IPS-11a (cell line): Measurements from ENCODE around the gene SMAD6.

Experiments used
- H3K4me3 ChIP-seq: one replicate; pipeline ENCODE4 v1.5.1; 2013; ENCODE audit warnings: low read depth, low read length, control low read depth

SMAD6 gene

DNA sequence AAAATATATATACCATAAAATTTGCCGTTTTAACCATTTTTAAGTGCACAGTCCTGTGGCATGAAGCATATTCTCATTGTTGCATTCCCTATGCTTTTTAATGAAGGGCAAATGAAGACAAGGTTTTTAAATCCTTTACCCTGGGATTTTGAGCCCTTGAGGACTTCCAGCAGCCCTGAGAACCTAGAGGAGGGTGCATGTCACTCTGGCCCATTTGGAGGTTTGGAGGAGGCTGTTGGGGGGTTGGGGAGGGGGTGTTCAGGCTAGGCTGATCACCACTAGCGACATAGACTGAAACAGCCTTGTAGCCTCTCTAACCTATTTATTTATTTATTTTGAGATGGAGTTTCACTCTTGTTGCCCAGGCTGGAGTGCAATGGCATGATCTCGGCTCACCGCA, 86.0 kb downstream of the SMAD6 start:
- no peak overlapping the region for H3K4me3 ChIP-seq

GRCh38 chr15:66789029-66790025, 87.3 kb downstream of the SMAD6 start:
- no peak overlapping the region for H3K4me3 ChIP-seq

DNA sequence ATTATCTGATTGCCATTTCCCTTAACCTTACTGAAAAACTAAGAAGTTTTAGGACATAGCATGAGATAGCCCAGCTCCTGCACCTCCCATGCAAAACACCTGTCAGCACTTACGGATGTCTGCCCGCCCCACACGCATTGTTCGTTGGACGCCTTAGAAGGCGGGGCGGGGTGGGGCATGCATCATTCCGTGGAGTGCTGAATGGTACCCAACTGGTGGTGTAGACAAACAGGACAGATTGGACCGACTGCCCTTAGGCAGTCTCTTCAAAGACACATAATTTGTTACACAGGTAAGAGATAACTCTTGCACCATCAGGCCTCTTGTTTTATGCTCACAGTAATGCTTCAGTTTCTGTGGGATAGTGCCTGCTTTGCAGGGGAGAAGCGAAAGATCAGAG, 93.8 kb downstream of the SMAD6 start:
- no peak overlapping the region for H3K4me3 ChIP-seq

DNA sequence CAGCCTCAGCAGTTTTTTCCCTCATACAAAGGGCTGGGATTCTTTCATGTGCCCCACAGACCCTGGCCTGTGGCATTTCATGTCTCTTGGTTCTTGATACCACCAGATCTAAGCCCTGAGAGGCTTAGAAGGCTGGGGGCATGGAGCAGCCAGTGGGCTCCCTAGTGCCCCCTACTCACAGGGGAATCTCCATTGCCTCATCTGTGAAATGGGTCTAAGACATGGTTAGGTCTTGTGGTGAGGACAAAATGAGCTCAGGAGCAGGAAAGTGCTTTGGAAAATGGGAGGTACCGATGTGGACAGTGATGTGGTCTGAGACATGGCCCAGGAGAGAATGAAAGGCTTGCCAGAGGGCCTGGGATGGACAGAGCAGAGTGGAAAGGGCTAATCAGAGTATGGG, 94.3 kb downstream of the SMAD6 start:
- no peak overlapping the region for H3K4me3 ChIP-seq

GRCh38 chr15:66797921-66798320, 95.9 kb downstream of the SMAD6 start:
- H3K4me3 ChIP-seq, result no peak overlapping the region

DNA sequence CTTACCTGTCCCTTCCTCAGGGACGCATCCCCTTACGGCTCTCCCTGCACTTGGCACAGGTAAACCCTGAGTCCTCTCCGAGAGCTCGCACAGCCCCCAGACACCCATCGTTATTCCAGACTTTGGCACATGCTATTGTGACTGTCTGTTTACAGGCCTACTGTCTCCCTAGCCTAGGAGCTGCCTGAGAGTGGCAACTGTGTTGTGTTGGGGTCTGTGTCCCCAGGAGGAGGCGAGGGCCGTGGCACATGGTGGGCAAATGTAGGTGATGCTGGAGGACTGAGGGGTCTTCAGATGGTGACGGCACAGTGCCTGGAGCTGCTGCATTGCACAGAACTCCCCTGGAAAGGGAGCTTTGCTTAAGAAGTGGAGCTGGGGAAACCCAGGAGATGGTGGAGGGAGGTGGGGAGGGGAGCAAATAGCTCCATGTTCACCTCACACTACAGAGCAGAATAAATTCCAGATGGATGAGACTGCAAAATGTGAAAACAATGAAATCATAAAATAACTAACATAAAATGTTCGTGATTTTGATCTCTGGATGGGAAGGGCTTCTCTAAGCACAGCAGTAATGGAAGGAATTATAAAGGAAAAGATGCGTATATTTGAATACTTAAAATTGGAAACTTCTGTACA, 96.5 kb downstream of the SMAD6 start:
- H3K4me3 ChIP-seq, result no peak overlapping the region

DNA sequence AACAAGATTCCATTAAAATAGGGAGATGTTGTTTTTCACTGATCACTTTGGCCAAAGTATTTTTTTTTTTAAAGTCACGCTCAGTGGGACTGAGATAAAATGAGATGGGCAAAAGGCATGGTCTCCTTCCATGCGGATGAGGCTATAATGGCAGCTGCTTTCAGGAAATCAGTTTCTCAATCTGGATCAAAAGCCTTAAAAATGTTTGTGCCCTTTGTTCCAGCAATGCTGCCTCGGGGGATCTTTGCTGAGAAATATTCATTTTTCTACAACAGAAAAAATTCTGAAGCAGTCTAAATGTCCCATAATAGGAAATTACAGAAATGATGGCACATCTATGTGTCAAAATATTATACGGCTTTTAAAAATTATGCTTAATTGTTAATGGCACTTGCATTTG, 97.2 kb downstream of the SMAD6 start:
- H3K4me3 ChIP-seq, result no peak overlapping the region

- no peak overlapping the region for H3K4me3 ChIP-seq
Measured at GRCh38 chr15:66800584-66801235, 98.7 kb downstream of the SMAD6 start.

DNA sequence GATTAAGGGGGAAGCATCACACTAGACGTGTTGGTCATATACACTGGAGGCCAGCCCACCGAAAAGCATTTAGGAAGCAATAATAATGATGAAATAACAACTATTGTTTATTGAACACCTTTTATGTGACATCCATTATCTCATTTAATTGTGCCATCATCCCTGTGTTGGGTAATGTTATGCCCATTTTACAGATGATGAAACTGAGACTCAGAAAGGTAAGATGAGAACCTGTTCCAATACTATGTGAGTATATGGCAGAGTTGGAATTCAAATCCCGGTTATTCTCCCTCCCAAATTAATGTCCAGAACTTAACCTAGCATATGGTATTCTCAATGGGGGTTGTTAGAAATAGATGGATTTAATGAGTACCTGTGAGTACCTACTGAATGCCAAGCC, 99.2 kb downstream of the SMAD6 start:
- no peak overlapping the region for H3K4me3 ChIP-seq

- no peak overlapping the region for H3K4me3 ChIP-seq
Measured at GRCh38 chr15:66802025-66803001, 100.3 kb downstream of the SMAD6 start.

GRCh38 chr15:66803182-66803729, 101.2 kb downstream of the SMAD6 start:
- H3K4me3 ChIP-seq, result no peak overlapping the region

- H3K4me3 ChIP-seq, result no peak overlapping the region
Measured at GRCh38 chr15:66803749-66804148, 101.7 kb downstream of the SMAD6 start.

DNA sequence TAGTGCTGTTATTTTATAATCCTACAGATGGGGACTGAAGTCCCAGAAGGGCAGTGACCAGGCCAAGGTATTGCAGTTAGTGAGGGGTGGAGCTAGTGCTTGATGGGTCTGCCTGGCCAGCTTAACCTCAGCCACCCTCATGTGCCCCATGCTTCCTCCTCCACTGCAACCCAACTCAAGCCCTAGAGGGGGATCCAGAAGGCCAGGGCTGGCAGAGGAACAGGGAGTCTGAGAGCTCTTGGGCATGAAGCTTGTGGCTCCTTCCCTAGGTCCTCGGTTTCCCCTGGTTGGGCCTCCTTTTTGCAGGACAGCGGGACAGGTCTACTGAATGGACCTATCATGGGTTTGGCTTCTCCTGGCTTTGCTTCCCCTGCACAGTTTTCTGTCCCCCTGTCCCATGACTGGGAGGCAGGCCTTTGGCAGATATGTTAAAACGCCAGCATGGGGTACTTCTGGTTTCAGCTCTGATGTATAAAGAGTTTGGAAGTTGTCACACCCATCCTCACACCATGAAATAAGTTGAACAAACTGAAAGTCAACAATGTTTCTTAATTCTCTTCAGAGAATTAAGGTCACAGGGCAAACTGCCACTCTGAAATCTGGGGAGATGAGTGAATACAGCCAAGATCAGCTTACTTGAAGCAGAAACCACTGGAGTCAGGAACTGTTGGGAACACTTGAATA, 103.3 kb downstream of the SMAD6 start:
- no peak overlapping the region for H3K4me3 ChIP-seq

- H3K4me3 ChIP-seq, result no peak overlapping the region
Measured at GRCh38 chr15:66808181-66808824, 106.3 kb downstream of the SMAD6 start.

- no peak overlapping the region for H3K4me3 ChIP-seq
Measured at GRCh38 chr15:66809664-66810063, 107.6 kb downstream of the SMAD6 start.

GRCh38 chr15:66815318-66815717, 113.3 kb downstream of the SMAD6 start:
- no peak overlapping the region for H3K4me3 ChIP-seq

- H3K4me3 ChIP-seq, result no peak overlapping the region
Measured at GRCh38 chr15:66816201-66816600, 114.2 kb downstream of the SMAD6 start.

- no peak overlapping the region for H3K4me3 ChIP-seq
Measured at GRCh38 chr15:66819084-66819483, 117.0 kb downstream of the SMAD6 start.

GRCh38 chr15:66820481-66821176, 118.6 kb downstream of the SMAD6 start:
- H3K4me3 ChIP-seq, result no peak overlapping the region
